HG03432 (cell line): ENCODE data around the gene PRKG1.
A peak's percentile ranks its signal among the peaks of the same experiment; 100 is the strongest.

ENCODE experiments used
- ATAC-seq: cut with Tn5 transposase; IDR thresholded peaks from one replicate; pipeline ENCODE4 v1.9.1; 2021; ENCODE audit warnings: mild to moderate bottlenecking, moderate library complexity; ENCODE audit not compliant: unreplicated experiment

PRKG1 gene

DNA sequence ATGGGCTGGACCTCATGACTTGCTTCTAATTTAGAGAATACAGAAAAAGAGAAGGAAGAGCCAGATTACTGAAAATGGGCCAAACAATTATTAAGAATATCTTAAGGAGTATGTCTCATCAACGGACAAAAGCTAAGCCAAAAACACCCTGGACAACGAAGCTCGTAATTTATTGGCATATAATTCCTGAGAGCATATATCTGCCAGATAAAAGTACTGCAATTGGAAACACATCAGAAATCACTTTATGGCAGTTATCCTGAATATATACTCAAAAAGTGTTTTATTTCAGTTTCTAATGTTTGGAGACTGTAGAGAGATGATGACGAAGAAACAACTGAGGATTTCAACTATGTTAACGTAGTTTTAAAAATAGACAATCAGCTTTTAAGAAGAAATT is 413.3 kb downstream of the PRKG1 start:
- no peak for ATAC-seq

DNA sequence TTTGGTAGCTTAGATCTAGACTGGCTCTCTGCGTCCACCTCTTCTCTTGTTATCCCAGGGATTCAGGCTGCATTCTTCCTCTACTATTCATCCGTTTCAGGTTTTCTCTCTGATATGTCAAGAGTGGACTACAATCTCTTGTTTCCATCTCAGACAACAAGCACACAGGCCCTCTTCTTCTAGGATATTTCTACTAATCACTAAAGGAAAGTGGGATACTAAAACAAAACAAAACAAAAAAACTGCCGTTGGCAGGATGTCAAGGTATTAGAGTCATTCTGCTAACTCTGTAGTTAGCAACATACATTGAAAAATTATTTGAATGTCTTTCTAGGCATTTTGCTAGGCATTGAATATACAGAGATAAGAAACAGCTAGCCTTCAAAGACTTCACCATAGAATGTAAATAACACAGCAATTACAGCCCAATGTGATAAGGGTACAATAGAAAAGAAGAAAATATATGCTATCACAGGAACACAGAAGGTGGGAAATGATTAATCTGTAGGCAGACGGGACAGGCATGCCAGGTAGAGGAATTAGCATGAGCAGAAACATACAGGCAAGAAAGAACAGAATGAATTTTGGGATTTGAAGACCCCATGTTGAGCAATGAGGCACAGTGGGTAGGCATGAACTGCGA is 414.6 kb downstream of the PRKG1 start:
- ATAC-seq, result no peak

DNA sequence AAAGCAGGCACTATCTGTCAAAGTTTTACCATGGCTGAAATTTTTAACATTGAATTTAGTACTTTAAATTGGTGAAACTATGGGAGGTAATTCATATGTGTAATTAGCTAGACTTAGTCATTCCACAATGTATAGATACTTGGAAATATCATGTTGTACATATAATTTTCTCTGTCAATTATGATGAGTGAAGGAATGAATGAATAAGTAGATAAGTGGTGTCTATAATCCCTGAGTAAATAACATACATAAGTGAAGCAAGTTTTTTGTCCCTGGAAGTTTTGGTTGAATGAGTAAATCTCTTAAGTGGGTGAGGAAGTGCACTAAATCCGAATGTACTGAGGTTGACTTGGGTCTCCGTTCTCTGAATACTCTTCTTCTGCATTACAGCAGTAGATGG is 424.1 kb downstream of the PRKG1 start:
- no peak for ATAC-seq

DNA sequence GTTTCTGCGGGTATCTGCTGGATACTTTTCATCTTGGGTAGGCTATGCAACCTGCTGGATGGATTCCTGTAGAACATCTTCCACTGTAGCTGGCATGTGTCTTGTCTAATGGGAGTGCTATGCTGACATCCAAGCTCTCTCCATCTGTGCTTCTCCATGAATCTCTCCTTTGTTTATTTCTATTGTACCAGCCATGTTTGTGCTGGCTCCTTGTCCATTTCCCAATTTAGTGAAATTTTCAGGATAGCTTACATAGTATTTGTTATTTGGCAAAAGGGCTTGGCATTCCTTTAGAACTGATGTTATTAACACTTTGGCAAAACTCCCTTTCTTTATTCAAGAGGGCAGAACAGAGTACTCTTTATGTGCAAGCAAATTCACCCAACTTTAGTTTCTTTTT is 427.1 kb downstream of the PRKG1 start:
- no peak for ATAC-seq

- ATAC-seq, result no peak
Observed at GRCh38 chr10:51502124-51502523, 427.8 kb downstream of the PRKG1 start.

DNA sequence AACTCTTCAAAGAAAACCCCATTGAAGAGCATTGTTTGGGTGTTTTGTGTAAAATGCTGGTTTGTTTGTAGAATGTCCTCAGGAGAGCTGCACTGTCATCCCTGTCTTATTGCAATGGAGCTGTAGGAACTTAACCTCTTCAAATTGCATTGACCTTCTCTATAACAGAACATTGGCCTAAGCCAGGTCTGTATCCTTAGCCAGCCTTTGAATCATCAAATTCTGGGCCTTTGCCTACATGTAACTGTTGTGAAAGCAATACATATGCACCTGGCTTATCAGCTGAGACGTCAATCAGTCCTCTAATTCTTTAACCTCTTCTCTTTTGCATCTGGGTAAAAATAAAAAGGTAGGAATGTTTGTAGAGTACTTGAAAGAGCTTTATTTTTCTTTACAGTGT is 429.1 kb downstream of the PRKG1 start:
- ATAC-seq, result no peak

GRCh38 chr10:51507476-51507875 is 433.2 kb downstream of the PRKG1 start:
- ATAC-seq, result no peak

- ATAC-seq, result no peak
Observed at GRCh38 chr10:51508156-51508555, 433.9 kb downstream of the PRKG1 start.

- ATAC-seq, result no peak
Observed at GRCh38 chr10:51510231-51510630, 435.9 kb downstream of the PRKG1 start.

DNA sequence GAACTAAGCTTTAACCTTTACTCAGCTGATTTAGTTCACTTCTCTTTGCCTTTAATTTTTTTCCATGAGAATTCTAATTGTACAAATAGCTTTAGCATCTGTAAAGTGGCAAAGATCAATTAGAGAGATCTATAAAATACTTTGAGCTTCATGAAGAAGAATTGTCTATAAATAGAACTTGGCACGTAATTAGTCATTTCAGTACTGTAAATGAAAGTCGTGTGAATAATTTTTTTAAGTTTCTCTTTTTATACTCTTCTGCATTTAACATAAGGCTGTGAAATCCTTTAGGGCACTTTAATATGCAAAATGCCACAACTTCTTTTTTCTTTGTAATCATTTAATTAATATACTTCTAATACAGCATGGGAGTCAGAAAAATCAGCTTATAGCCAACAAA is 447.3 kb downstream of the PRKG1 start:
- peak; percentile 56 for ATAC-seq

DNA sequence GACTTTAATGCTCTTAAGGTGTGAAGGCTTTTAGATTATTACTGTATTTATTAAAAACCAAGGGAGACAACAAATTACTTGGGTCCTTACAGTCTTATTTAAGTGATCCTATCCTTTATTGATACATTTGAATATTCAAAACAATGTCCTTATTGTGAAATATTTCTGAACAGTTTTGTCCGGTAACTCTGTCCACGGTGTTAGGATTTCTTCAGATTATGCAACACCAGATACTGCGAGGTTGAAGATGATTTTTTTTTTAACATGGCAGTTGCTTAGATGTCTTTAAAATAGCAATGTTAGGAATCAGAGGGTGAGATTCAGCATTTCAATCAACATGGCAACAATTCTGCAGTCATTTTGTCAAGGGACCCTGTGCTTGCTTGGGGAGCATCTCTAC is 448.6 kb downstream of the PRKG1 start:
- ATAC-seq, result no peak

GRCh38 chr10:51523440-51523839 is 449.2 kb downstream of the PRKG1 start:
- no peak for ATAC-seq

GRCh38 chr10:51524041-51524440 is 449.8 kb downstream of the PRKG1 start:
- ATAC-seq, result no peak

DNA sequence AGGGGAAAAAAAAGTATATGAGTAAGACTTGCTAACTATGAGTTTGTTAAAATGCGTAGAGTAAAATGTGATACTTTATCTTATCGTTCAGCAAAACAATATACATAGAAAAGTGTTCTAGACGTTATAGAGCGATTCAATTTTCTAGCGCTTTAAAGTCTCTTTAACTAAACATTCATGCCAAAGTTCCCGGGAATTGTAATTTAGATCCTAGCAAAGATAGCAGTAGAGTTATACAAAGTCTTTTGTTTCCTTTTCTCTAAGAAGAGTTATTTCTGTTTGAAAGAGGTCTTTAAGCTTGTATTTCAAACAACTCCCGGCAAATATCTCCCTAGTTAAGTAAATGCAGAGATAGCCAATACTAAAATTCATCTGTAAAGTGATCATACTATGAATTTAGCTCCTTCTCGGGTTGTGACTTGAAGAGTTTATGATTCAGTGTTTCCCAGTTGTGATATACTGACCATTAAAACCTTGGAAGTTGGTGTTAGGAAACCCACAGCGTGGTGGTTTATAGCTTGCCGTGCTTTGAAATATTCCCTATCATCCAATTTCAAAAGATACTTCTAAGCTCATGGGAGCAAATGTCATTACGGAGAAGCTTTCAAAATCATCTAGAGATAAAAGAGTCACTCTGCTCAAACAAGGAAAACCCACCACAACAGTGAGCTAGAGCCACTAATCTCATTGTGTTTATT is 453.4 kb downstream of the PRKG1 start:
- no peak for ATAC-seq

DNA sequence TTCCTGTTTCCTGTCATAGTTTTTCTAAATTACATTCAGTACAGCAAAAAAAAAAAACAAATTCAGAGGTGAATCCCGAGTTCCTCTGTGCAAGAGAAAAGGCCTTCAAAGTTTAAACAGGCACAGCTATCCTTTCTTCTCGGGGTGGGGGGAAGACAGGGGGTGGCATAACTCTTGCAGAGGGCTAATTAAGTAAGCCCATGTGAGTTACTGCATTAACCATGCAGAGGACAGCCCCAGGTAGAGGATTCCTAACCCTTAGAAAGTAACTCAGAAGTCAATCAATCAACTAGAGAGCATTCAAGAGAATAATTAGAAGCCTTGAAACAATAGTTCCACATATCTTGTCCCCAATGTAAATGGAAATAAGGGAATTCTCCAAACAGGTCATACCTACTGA is 454.2 kb downstream of the PRKG1 start:
- ATAC-seq, result no peak

DNA sequence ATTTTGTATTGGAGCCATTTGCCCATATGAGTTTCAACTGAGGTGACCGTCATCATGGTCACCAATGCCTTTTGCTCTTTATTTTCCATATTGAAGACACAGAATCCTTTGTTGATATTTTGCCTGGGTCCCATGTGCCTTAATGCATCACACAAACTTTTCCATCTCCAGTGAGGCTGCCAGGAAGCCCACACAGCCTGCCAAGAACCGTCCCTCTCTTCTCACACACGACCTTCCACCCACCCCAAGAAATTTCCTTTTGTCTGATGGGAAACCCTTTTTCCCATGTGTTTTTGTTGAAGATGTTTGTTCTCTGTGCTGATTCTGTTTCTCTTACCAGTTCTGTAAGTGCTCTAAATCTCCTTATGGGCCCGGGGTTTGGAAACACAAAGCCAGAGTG is 456.3 kb downstream of the PRKG1 start:
- no peak for ATAC-seq

- ATAC-seq, result no peak
Observed at GRCh38 chr10:51532044-51532443, 457.8 kb downstream of the PRKG1 start.

GRCh38 chr10:51542853-51543252 is 468.6 kb downstream of the PRKG1 start:
- ATAC-seq, result no peak

GRCh38 chr10:51544933-51545332 is 470.6 kb downstream of the PRKG1 start:
- ATAC-seq, result no peak

GRCh38 chr10:51547941-51548340 is 473.7 kb downstream of the PRKG1 start:
- ATAC-seq, result no peak

DNA sequence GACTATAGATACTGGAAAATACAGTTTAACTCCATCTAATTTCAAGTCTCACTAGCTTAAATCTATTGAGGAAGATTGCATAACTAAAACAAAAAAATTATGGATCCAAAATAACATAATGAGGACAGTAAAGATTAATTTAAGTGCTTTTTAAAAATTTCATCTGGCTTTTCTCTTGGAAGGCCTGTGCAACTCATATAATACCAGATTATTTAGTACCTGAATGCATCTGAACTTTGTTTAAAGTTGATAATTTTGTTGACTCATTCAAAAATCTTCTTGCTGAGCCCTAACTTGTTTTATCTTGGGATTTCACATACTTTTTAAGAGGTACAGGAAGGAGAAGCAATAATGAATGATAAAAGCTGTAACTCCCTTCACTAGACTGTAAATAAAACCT is 478.6 kb downstream of the PRKG1 start:
- ATAC-seq, result no peak

DNA sequence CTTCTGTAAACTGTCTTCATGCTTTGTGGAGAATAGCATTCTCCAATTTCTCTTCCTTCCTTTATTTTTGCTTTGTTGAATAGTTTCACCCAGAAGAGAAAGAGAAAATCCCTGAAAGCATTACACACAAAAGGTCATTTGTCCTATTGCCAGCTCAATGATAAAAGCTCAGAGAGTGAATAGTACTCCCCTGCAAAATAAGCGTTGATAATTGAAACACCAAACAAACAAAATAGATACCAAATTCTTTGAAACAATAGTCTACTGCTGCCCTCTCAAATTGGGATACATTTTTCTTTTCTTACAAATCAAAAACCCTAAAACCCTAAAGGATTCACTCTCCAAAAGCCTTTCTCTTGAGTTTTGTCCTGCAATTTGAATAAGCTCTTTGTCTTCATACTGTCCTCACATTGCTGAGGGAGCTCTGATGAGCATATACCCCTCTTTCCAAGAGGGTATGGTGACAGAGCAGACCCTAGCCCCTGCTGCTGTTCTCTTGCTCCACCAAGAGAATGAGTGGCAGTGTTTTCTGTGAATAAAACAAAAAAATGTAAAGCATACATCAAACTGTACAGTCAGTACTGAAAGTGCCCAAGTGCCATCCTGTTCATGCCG is 490.7 kb downstream of the PRKG1 start:
- no peak for ATAC-seq
